Measurements from ENCODE around the gene KIAA0408. TPM values are rescaled to one million over a fixed set of nuclear protein-coding genes. Genes with fewer than 3 reads are reported as not detected.

KIAA0408 gene
- total RNA-seq, 1 experiment from 2014 or later, result 0.31 TPM

- no TSS peak for BruUV-seq (replicated peaks)
- DNase-seq, result no peak
- H3K27ac Mint-ChIP-seq (ENCODE audit: unreplicated experiment), result no peak overlapping the region
- intact Hi-C loops (cut with micrococcal nuclease; ENCODE audit: unreplicated experiment), result no loop called here
- H3K36me3 Mint-ChIP-seq (ENCODE audit: insufficient read depth, unreplicated experiment), result no peaks in the 10 kb centered on the region
- no peaks in the 10 kb centered on the region for H3K9me3 Mint-ChIP-seq (ENCODE audit: low read depth, unreplicated experiment)
- no peak for TF ChIP-seq CTCF (IDR thresholded peaks at IDR 0.05; ENCODE audit: unreplicated experiment)
- H3K27me3 Mint-ChIP-seq (ENCODE audit: unreplicated experiment), result no peaks in the 10 kb centered on the region
- H3K4me3 Mint-ChIP-seq (ENCODE audit: low read depth, unreplicated experiment), result no peak overlapping the region
- CTCF ChIA-PET, result no interaction called here
- H3K4me1 Mint-ChIP-seq (ENCODE audit: low read depth, unreplicated experiment), result no peaks in the 10 kb centered on the region
These were observed 12.8 kb downstream of the KIAA0408 start for GRCh38 chr6:127446356-127446755.

DNA sequence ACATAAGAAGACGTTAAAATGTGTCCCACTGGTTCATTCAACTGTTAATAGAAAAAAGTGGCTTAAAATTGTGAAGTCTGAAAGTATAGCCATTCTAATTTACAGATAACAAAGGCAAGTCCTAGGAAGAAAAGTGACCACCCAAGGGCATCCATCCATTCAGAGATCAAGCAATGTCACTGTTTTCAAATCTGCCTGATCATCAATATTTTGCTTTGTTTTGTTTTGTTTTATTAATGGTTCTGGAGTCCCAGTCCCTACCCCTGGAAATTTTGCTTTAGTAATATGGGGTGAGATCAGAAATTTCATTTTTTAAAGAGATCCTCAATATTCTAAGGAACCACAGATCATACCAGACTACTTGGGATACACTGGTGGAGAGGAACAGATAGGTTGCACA is 17.3 kb downstream of the KIAA0408 start:
- Mint-ChIP-seq H3K4me3 (ENCODE audit: low read depth, unreplicated experiment) (no peak overlapping the region), H3K9me3 (ENCODE audit: low read depth, unreplicated experiment) (no peaks in the 10 kb centered on the region), H3K27ac (ENCODE audit: unreplicated experiment) (no peak overlapping the region), H3K27me3 (ENCODE audit: unreplicated experiment) (no peaks in the 10 kb centered on the region), H3K4me1 (ENCODE audit: low read depth, unreplicated experiment) (no peaks in the 10 kb centered on the region), H3K36me3 (ENCODE audit: insufficient read depth, unreplicated experiment) (no peaks in the 10 kb centered on the region)
- intact Hi-C loops (cut with micrococcal nuclease; ENCODE audit: unreplicated experiment), result no loop called here
- CTCF ChIA-PET, result no interaction called here
- no peak for TF ChIP-seq CTCF (IDR thresholded peaks at IDR 0.05; ENCODE audit: unreplicated experiment)
- no peak for DNase-seq
- no TSS peak for BruUV-seq (replicated peaks)

DNA sequence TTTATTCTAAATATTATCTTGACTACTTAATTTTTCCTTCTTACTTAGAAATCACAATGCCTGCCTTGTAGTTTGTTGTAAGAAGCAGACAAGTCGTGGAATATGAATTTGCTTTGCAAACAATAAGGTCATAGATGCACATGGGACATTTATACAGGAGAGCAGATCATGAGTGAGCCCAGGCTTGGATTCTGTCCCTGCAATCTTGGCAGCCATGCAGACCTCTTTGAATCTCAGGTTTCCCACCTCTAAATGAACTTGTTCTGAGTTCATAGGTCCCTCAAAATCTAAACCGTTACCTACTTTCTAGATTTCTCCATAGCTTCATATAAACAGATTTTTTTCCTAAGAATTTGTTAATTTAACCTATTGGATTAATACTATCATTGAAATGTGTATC is 19.5 kb downstream of the KIAA0408 start:
- H3K9me3 Mint-ChIP-seq (ENCODE audit: low read depth, unreplicated experiment), result no peaks in the 10 kb centered on the region
- CTCF ChIA-PET, result no interaction called here
- no peak for TF ChIP-seq CTCF (IDR thresholded peaks at IDR 0.05; ENCODE audit: unreplicated experiment)
- H3K4me1 Mint-ChIP-seq (ENCODE audit: low read depth, unreplicated experiment), result no peaks in the 10 kb centered on the region
- no peaks in the 10 kb centered on the region for H3K36me3 Mint-ChIP-seq (ENCODE audit: insufficient read depth, unreplicated experiment)
- intact Hi-C loops (cut with micrococcal nuclease; ENCODE audit: unreplicated experiment), result no loop called here
- H3K27ac Mint-ChIP-seq (ENCODE audit: unreplicated experiment), result no peak overlapping the region
- no peak overlapping the region for H3K4me3 Mint-ChIP-seq (ENCODE audit: low read depth, unreplicated experiment)
- no peaks in the 10 kb centered on the region for H3K27me3 Mint-ChIP-seq (ENCODE audit: unreplicated experiment)
- no TSS peak for BruUV-seq (replicated peaks)
- DNase-seq, result no peak

- BruUV-seq (replicated peaks), result no TSS peak
- H3K36me3 Mint-ChIP-seq (ENCODE audit: insufficient read depth, unreplicated experiment), result no peaks in the 10 kb centered on the region
- no peak overlapping the region for H3K27ac Mint-ChIP-seq (ENCODE audit: unreplicated experiment)
- no peaks in the 10 kb centered on the region for H3K9me3 Mint-ChIP-seq (ENCODE audit: low read depth, unreplicated experiment)
- no peaks in the 10 kb centered on the region for H3K27me3 Mint-ChIP-seq (ENCODE audit: unreplicated experiment)
- H3K4me1 Mint-ChIP-seq (ENCODE audit: low read depth, unreplicated experiment), result no peaks in the 10 kb centered on the region
- no peak for TF ChIP-seq CTCF (IDR thresholded peaks at IDR 0.05; ENCODE audit: unreplicated experiment)
- no peak overlapping the region for H3K4me3 Mint-ChIP-seq (ENCODE audit: low read depth, unreplicated experiment)
- intact Hi-C loops (cut with micrococcal nuclease; ENCODE audit: unreplicated experiment), result no loop called here
- CTCF ChIA-PET, result no interaction called here
- DNase-seq, result no peak
These were observed 22.5 kb downstream of the KIAA0408 start for GRCh38 chr6:127436578-127437110.

Measured in Calu3 (cell line).